Measurements from ENCODE around the gene RARG. TPM values are rescaled to one million over a fixed set of nuclear protein-coding genes. Genes with fewer than 3 reads are reported as not detected.

The RARG gene
- total and polyA plus RNA-seq, 2 of the 4 experiments (the other 2 are of a cell fraction) = 7.9 to 30.9 TPM

- Histone ChIP-seq H3K4ac (ENCODE audit: low read depth, low read length) (no peak overlapping the region), H3K4me3 (ENCODE audit: insufficient read depth, low read depth, low read length) (no peak overlapping the region), H4K8ac (ENCODE audit: low read depth in 2 of 2, low read length in 2 of 2) (no peak overlapping the region), H4K5ac (ENCODE audit: low read depth, low read length) (no peak overlapping the region), H3K9me1 (ENCODE audit: insufficient read depth, low read length) (peaks cover 13% of the 10 kb centered on the region), H2BK15ac (ENCODE audit: low read depth, low read length) (no peak overlapping the region), H2AK5ac (ENCODE audit: low read depth, low read length) (no peak overlapping the region), H3K27ac (ENCODE audit: insufficient read depth, low read length) (no peak overlapping the region), H2BK20ac (ENCODE audit: low read depth, low read length) (no peak overlapping the region), H2BK5ac (ENCODE audit: low read depth, low read length, poor library complexity, severe bottlenecking) (no peak overlapping the region), H3K4me1 (ENCODE audit: control insufficient read depth, insufficient read depth, low read length) (no peaks in the 10 kb centered on the region), H3K79me1 (ENCODE audit: low read depth in 1 of 2, low read length in 2 of 2) (no peaks in the 10 kb centered on the region), H3K9me3 (ENCODE audit: control insufficient read depth, insufficient read depth, low read length) (no peaks in the 10 kb centered on the region), H3K9ac (ENCODE audit: low read depth, low read length) (no peak overlapping the region), H3K36me3 (ENCODE audit: control insufficient read depth, insufficient read depth, low read length) (peaks cover 8% of the 10 kb centered on the region; the same call in 1 of the 2 replicates), H4K91ac (ENCODE audit: insufficient read depth, low read depth, low read length) (no peak overlapping the region), H2BK120ac (ENCODE audit: low read depth, low read length) (no peak overlapping the region), H2AK9ac (replicated peaks; ENCODE audit: low read depth, low read length, poor library complexity) (no peak overlapping the region), H3K56ac (ENCODE audit: extremely low read depth, insufficient read depth, low read length) (no peak overlapping the region), H3K4me2 (ENCODE audit: low read depth, low read length) (no peak overlapping the region), H4K20me1 (ENCODE audit: insufficient read depth, low read length) (no peaks in the 10 kb centered on the region), H3K18ac (ENCODE audit: low read depth, low read length) (no peak overlapping the region), H3K23ac (ENCODE audit: low read depth, low read length) (peak overlapping the region; percentile 10; the same call in 1 of the 2 replicates), H2AFZ (replicated peaks; ENCODE audit: low read length, poor library complexity) (peak overlapping the region; percentile 53), H3K27me3 (ENCODE audit: control insufficient read depth, insufficient read depth, low read length) (peaks cover 2% of the 10 kb centered on the region; the same call in 1 of the 2 replicates), H3K14ac (replicated peaks; ENCODE audit: low read depth, low read length) (no peak overlapping the region)
- no TSS peak for BruUV-seq (replicated peaks)
- TF ChIP-seq POLR2A (IDR thresholded peaks at IDR 0.05; ENCODE audit: low read depth, low read length) (no peak), RCOR1 (IDR thresholded peaks at IDR 0.05; ENCODE audit: insufficient replicate concordance, low read length) (no peak), USF2 (IDR thresholded peaks at IDR 0.05; ENCODE audit: low read depth, low read length) (no peak)
- intact Hi-C loops (cut with micrococcal nuclease) (no loop called here), in situ Hi-C loops (cut with MboI; ENCODE audit: low sequenced_read_pairs) (no loop called here), dilution Hi-C loops (cut with HindIII; ENCODE audit: low sequenced_read_pairs, unreplicated experiment) (no loop called here)
- 84% methylated on average over 5 of the region's 10 CpGs; no CpG with 5 or more reads in 1 of the 2 experiments for WGBS, 2 experiments (ENCODE audit: extremely low coverage in 2 of 2, insufficient read length in 1 of 2)
- ChIA-PET CTCF (interaction anchor here (0.6 to 1.3 kb wide), 3 partner anchors 36 to 139 kb away, joined by 3 to 6 read pairs (median 4); no protein-coding TSS in a partner anchor), POLR2A (ENCODE audit: unreplicated experiment) (no interaction called here)
- no peak for DNase-seq
- ATAC-seq (ENCODE audit: low read depth) = no peak
These were observed 36.2 kb downstream of the RARG start for GRCh38 chr12:53195516-53196420.
